HG03280 (cell line): ENCODE results near the gene PSPC1.

Experiments used
- ATAC-seq: cut with Tn5 transposase; IDR thresholded peaks from one replicate; pipeline ENCODE4 v1.9.1; 2021; ENCODE audit warnings: mild to moderate bottlenecking, moderate library complexity; ENCODE audit not compliant: unreplicated experiment

Gene PSPC1

DNA sequence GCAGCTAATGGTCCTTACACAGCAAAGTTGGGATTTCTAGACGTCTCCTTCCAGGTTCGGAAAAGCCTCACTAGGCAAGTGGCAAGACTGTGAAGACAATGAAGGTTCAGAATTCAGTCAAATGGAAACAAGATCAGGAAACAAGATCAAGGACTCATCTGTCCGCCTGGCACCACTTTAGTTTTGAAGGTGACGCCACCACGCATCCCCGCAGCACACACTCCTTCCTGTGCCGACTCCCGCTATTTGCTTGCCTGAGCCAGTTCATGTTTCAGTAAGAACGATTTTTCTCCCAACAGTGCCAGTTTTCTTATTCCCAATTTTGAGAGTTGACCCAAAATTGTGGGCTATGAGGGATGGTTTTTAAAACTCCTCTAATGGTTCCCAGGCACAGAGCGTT, 107.8 kb downstream of the PSPC1 start:
- ATAC-seq: no peak

DNA sequence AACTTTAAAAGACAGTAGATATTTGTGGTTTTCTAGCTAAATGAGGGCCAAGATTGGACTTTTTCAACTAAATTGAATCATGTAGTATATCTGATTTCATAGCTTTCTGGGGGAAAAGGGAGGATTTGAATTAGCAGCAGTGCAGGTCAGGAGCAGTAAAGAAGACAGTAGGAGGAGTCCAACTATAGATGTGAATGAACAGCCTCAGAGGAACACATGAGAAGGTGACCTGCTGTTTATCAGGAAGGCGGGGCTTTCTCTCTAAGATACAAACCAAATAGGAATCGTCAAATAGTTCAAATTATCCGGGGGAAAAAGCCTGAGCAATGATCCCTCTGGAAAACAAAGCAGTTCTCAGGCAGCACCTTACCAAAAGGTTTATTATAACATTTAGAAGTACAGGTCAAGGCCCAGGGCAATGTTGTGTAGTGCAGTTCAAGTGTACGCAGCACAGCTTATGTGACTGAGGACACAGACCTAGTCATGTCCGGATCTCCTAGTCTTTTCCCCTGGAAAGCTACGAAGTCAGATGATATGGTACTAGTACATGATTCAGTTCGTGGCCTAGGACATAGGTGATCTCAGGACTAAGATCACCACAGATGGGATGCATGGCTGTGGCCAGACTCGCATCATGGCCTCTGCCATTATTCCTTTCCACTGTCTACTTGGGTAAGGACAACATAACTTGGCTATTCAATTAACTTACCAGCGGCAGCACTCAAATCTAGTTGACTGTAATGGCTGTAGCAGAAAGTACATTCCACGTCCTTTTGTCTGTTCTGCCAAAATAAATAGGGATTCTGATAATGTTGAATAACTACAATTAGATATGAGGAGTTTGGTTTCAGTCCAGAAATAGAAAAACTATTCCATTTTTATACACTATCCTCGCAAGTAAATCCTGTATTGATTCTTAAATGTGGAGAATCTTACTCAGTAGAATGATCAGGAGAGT, 109.0 kb downstream of the PSPC1 start:
- ATAC-seq: no peak

DNA sequence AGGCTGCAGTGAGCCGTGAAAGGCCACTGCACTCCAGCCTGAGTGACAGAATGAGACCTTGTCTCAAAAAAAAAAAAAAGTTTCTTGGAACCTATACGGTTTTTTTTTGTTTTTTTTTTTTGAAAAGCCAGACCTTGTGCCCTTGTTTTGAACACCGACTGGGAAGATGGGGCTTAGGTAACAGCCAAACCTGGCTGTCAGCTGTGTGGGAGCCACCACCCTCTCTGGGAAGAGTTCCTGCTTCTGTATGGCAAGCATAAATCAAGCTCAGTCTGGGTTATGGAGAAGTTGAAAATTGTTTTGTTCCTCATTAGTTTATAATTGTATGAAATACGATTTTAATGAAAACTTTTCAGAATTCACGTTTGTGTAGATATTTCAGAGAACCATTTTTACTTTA, 109.8 kb downstream of the PSPC1 start:
- no peak for ATAC-seq

DNA sequence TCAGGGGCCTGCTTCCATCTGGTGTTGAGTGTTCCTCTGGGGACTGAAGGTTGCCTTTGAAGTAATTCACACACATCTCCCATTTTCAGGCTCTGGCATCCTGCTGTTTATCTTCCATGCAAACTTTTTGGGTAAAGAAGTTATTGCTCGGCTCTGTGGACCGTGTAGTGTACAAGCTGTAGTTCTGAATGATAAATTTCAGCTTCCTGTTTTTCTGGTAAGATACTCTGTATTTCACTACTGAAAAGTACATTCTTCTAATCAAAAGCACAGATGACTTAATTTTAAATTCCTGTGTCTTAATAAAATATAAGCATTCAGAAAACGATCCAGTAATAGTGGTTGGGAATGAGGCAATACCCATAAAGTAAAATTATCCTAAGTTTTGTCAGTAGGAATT, 112.6 kb downstream of the PSPC1 start:
- ATAC-seq: no peak

DNA sequence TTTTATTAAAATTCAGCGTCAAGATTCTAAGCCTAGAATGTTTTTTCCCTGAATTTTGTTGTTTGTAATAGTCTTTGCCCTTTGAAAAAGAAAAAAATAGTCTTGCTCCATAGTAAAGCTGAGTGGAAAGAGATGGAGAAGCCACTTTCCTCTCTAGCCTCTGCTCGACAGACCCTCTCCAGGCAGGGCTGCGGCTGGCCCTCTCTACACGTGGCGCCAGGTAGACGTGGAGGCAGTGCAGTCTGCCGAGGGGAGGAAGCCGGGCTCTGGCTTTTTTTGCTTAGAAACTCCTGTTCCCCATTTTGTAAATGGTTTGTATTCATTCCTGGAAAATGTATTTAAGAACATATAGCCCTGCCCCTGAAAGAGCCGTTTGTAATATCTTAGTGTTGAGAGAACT, 114.0 kb downstream of the PSPC1 start:
- ATAC-seq: no peak

DNA sequence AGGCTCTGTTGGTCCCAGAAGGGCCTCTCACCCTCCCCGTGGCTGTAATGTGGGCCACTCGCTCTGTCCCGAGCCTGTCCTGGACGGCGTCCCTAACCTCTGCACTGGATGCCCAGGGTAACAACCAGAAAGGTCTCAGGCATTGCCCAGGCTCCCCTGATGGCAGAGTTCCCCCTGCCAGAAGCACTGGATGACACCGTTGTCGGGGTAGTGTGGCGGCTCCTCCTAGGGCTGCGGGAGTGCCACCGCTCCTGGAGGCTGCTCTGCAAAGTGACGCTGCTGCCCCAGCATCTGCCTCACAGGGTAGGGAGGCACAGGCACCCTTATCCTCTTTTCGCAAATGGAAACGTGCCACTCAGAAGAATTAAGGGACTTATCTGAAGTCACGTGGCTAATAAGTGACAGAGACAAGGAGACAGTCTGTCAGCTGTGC, 117.3 kb downstream of the PSPC1 start:
- ATAC-seq: no peak

DNA sequence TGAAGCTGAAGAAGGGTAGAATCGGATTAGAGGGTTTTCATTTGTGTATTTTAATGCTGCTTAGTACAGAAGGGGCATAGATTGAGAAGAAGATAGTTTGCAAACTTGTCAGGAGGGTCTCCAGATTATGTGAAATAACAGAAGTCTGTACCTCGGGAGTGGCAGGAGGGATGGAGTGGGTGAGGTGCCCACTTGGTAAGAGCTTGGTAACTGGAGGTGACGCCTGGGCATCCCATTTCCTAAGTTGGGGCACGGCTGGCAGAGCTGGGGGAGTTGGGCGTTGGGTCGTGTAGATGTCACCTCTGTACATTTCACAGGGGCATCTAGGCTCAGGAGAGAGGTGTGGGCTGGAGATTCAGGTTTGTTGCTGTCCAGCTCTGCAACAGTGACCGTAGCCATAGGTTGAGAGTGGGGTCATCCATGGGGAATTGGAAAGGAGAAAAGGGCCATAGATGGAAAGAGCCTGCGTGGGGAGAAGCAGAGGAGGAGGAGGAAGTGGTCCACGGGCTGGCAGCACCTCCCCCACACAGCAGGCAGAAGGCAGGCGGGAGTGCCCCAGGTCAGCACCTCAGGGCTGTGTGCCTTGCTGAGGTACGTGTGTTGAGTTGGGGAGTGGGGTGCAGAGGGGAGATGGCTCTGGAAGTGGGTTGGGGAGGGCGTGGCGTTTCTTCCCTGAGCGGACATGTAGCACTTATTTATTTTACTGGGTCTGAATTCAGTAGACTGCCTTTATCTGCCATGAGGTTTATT, 118.1 kb downstream of the PSPC1 start:
- ATAC-seq: no peak

DNA sequence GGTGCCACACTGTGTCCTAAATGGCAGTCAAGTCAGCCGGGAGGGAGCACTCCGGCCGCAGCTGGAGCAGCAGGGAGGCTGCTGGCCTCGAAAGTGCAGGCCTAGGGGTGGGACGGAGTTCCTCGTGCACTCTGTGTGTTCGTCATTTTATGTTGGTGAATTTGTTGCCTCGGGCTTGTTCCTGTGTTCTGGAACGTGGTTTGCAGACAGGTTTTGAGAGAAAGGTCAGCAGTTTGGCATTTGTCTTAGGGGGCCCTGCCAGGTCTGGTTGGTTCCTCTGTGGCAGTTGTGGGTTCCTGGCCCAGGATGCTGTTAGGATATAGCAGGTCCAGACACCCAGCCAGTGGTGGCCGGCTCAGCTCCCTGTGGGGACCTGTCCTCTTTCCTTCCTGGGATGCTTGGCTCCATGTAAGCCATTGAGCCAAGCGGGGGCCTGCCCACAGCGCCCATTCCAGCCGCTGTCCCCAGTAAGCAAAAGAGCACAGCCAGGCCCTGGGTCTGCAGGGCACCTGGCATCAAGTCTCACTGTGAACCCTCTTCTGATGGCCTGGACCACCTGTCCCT, 119.2 kb downstream of the PSPC1 start:
- no peak for ATAC-seq

DNA sequence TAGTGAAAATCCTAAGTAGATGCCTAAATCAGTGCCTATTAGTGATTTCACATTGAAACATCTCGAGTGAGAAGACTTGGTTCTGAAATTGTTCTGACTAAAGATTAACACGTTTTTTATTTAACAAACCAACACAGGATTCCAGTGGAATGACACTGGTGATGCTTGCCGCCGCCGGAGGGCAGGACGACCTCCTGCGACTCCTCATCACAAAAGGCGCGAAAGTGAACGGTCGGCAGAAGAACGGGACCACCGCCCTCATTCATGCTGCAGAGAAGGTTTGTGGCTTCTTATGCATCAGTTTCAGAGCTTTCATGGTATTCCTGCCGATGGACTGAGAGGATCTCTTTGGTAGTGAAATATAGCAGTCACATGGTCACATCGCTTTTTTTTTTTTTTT, 121.2 kb downstream of the PSPC1 start:
- ATAC-seq: no peak

DNA sequence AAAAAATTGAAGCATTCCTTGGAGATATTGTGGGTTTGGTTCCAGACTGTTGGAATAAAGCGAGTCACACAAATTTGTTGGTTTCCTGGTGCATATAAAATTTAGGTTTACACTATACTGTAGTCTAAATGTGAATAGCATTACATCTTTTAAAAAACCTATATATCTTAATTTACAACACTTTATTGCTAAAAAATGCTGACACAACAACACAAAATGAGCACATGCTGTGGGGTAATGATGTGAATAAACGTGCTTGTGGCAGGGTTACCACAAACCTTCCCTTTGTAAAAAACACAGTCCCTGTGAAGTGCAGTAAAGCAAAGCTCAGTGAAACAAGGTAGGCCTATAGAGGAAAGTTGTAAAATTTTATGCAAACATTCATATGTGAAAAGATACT, 121.6 kb downstream of the PSPC1 start:
- ATAC-seq: no peak

DNA sequence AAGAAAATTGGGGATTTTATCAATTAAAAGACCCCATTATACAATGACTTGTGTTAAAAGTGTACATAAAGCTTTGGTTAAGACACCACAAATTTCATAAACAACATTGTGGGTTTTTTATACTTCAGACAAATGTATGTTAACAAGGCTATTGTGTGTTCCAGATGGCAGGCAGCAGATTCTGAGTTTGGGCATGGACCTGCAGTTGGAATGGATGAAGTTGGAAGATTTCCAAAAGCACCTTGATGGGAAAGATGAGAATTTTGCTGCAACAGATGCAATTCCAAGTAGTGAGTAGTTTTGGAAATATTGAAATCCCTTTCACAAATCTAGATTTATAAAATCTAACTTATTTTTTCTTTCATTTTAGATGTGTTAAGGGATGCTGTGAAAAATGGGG, 123.9 kb downstream of the PSPC1 start:
- ATAC-seq: no peak

DNA sequence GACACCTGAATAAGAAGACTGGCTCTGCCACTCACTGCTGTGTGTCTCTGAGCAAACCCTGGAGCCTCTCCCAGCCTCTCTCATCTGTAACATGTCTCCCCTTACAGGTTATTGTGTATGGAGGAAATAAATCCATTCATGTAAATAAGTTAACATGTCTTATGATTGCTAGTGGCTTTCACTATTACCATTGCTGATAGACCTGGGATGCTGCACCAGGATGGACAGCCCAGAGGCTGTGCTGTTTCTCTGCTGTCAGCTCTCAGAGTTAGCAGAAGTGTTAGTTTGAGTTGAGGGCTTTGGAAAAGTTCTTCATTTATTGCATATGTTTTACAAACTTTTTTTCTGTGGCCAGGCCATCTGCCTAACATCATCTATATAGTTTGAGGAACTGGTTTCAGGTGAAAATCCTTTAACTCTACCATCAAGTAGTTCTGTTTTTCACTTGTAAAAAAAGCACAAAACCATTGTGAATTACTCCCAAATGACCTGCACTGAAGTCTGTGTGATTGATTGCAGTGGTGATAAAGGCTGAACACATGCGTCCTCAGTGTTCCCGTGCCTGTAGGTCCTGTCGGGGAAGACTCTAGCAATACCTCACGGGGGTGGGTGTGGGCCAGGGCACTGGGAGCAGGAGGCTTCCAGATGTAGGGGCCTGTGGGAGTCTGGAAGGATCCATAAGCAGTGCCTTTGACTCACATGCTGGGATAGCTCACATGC, 124.7 kb downstream of the PSPC1 start:
- ATAC-seq: no peak
